ENCODE results near the gene DNAH9.

The DNAH9 gene

GRCh38 chr17:11855306-11855705 is 257.0 kb downstream of the DNAH9 start:
- DNase-seq = no peak

- no peak for DNase-seq
Measured at GRCh38 chr17:11857006-11857405, 258.7 kb downstream of the DNAH9 start.

- DNase-seq = no peak
Measured at GRCh38 chr17:11869680-11870394, 271.6 kb downstream of the DNAH9 start.

DNA sequence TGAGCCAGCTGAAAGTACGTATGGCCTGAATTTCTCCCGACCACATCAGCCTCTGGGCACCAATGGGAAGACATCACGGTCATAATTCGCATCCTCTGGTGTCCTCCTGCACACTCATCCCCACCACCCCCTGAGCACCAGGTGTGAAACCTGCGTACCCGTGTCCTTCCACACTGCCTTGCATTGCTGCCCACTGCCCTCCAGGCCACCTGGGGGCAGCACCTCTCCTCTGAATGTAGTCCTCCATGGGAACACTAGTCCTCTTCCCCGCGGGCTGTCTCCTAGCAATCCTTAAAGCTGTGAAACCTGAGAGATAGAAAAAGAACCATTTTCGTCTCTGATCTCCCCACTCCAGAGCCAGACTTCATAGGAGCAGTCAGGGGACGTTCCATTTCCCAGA is 273.5 kb downstream of the DNAH9 start:
- no peak for DNase-seq

DNA sequence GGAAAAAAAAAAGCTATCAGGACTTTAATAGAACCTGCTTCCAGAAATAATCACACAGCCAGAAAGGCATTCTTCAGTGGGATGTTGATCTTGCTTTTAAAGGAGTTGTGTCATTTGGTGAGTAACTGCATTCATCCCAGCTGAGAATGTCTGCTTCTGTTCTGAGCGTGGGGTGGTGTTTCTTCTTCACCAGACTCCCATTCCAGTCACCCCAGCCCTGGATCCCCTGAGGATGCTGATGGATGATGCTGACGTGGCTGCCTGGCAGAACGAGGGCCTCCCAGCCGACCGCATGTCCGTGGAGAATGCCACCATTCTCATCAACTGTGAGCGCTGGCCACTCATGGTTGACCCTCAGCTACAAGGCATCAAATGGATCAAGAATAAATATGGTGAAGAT is 276.5 kb downstream of the DNAH9 start:
- DNase-seq = no peak

DNA sequence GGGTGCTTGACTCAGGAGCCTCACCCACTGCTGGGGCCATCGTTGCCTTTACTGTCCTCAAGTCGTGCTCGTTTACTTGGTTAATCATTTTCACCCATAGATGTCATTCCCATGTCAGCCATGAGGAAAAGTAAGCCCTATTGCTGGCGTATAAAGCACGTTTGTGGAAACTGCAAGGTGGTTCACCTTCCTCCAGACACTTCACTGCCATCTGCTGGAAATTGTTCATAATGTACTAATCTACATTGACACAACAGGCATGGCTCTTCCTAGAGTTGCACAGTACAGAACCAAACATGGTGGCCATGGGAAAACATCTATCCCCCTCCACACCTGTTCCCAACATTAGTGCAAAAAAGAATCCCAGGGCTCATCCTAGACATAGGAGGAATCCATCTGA is 282.4 kb downstream of the DNAH9 start:
- DNase-seq = no peak

GRCh38 chr17:11882716-11883115 is 284.4 kb downstream of the DNAH9 start:
- DNase-seq = no peak

GRCh38 chr17:11885051-11885450 is 286.8 kb downstream of the DNAH9 start:
- DNase-seq = no peak

DNA sequence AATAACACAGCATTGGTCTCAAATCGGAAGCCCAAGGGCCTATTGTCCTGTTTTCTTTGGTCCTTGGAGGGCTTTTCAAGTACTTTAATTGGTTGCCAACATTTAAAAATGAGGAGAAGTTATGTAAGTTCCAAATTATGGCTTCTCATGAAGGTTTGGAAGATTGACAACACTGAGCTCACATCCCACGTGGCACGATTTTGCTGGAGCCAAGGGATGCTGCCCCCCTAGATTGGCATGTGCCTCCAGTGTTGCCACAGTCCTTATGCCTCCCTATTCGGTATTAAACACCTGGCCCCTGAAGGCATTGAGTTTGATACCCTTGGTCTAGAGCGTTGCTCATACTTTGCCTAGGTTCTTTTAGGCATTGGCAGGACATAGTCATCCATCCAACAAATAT is 291.0 kb downstream of the DNAH9 start:
- no peak for DNase-seq

GRCh38 chr17:11893862-11894261 is 295.6 kb downstream of the DNAH9 start:
- no peak for DNase-seq

DNA sequence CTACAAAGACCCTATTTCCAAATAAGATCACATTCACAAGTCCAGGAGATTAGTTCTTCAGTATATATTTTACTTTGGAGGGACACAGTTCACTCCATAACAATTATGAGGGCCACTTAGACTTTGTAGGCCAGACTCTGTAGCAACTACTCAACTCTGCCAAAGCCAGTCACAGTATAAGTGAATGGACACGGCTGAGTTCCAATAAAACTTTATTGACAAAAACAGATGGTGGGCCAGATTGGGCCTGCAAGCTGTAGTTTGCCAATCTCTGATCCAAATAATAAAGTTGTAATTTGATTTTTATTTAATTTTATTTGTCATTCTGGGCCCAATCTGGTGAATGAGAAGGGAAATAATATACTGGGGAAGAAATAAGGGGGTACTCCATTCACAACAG is 297.9 kb downstream of the DNAH9 start:
- DNase-seq = no peak

GRCh38 chr17:11898526-11899235 is 300.4 kb downstream of the DNAH9 start:
- DNase-seq = no peak

- no peak for DNase-seq
Measured at GRCh38 chr17:11899537-11899942, 301.3 kb downstream of the DNAH9 start.

DNA sequence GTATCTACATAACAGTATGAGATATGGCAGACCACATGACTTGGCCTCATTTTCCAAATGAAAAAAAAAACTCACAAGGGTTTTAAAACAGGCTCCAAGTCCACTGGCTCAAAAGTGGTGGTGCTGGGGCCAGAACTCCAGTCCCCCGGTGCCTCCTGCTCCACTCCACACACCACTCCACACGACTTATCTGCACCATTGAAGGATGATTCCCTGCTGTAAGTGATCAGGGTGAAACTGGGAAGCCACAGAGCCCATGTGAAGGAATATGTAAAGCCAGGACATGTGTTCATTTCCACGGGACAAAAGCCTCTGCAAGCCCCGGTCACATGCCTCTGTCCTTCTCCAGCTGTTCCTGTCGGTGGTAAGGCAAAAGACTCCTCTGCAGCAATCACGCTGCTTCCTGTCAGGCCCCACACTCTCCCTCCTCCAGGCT is 301.8 kb downstream of the DNAH9 start:
- DNase-seq = no peak

- DNase-seq = no peak
Measured at GRCh38 chr17:11900655-11901054, 302.4 kb downstream of the DNAH9 start.

DNA sequence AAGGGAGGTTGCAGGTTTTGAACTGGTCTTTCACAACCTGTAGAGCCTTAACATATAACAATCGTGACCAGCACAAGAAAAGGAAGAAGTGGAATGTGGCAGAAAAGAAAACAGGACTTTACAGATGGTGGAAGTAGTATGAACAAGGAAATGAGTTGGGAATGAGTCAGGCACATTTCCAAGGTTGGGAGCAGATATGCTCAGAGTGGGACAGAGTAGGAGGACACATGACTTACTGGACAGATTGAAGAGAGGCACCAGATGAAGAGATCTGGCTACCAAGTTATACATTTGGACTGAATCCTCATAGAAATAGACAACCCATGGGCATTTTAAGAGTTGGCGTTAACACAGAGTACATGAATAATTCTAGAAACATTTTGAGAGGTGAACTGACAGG is 303.7 kb downstream of the DNAH9 start:
- DNase-seq = no peak

- no peak for DNase-seq
Measured at GRCh38 chr17:11908711-11909146, 310.5 kb downstream of the DNAH9 start.

DNA sequence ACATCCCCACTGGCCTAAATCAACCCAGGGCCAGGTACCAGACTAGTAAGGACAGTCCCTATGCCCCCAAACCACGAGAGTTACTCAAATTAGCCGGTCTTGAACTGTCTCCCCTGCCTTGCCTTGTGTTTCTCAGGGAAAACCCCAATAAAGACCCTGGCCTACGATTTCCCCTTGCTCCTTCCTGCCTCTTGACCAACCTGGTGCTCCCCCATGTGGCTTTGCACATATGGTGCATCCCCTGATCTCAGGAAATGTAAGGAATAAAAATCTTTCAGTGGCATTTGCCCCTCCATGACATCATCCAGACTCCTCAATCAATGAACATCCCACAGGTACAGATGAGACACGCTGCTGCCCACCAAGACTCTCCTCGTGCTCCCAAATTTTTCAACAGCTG is 311.1 kb downstream of the DNAH9 start:
- no peak for DNase-seq

DNA sequence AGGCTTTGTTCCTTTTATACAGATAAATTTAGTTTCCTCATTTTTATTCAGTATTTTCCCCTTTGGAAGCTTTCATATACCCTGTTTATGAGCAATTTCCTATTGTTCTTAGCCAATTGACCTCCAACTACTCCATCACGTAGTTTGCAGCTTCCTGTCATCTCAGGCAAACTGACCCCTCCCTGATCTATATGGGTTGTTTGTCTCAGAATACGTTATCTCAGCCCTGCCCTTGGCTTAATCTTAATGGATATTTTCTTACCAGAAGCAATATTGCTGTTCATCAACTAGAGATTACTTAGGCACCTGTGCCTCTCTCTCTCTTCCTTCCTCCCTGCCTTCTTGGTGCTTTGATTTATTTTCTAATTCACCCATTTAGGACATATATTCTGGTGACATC is 317.8 kb downstream of the DNAH9 start:
- no peak for DNase-seq

GRCh38 chr17:11917415-11917814 is 319.1 kb downstream of the DNAH9 start:
- no peak for DNase-seq

- DNase-seq = no peak
Measured at GRCh38 chr17:11921296-11921695, 323.0 kb downstream of the DNAH9 start.

GRCh38 chr17:11922638-11923037 is 324.4 kb downstream of the DNAH9 start:
- no peak for DNase-seq

GRCh38 chr17:11924076-11924475 is 325.8 kb downstream of the DNAH9 start:
- no peak for DNase-seq

- no peak for DNase-seq
Measured at GRCh38 chr17:11925262-11926021, 327.2 kb downstream of the DNAH9 start.

Measured in inflammatory macrophage treated with lipopolysaccharide for 1 hour (primary cell).